DMS153 treated with DMSO at 0.1 percent for 48 hours (cell line): ENCODE measurements around the gene OR2S2.
"Not testable (repeated sequence)": the region's sequence is repeated elsewhere in the genome, so short reads cannot be mapped to it uniquely, and the experiment has no call there.

ENCODE experiments used
- DNase-seq: peaks from one replicate; lab custom pipeline; 2025; ENCODE audit not compliant: unreplicated experiment; lab: John Stamatoyannopoulos, UW

OR2S2 gene, protein sequence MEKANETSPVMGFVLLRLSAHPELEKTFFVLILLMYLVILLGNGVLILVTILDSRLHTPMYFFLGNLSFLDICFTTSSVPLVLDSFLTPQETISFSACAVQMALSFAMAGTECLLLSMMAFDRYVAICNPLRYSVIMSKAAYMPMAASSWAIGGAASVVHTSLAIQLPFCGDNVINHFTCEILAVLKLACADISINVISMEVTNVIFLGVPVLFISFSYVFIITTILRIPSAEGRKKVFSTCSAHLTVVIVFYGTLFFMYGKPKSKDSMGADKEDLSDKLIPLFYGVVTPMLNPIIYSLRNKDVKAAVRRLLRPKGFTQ

DNA sequence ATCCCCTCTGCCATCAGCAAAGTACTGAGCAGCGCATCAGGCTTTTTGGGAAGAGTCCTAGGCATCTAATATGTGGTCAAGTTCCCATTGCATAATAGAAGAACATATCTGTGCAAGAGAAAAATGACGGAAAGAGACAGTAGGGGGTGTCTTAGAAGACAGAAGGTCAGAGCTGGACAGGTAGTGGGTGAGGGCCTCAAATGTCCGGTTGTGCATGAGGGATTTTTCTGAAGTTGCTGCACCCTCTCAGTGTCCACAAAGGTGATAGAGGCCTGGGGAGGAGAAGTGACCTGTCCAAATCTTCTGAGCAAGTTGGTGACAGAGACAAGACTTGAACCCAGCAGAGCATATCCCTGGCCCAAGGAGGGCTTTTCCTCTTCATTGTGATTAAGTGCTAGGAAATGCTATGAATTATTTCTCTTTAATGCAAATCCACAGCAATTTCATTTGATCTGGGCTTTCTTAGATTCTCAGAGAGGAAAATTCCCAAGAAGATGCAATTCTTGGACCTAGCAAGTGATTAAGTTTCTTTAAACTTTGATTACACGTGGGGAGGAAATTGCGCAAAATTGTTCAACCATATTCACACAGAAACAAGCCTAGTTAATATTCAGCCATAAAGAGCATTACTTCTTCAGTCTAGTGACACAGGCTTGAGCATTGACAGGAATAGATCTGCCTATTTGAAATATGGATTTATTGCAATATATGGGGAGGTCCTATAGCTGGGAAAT lies at the start of gene OR2S2:
OR2S2 (minus strand) TSS at position 51 of the 734 bp plus-strand sequence. CDS start 56 bp downstream, outside the sequence.
- DNase-seq = no peak

DNA sequence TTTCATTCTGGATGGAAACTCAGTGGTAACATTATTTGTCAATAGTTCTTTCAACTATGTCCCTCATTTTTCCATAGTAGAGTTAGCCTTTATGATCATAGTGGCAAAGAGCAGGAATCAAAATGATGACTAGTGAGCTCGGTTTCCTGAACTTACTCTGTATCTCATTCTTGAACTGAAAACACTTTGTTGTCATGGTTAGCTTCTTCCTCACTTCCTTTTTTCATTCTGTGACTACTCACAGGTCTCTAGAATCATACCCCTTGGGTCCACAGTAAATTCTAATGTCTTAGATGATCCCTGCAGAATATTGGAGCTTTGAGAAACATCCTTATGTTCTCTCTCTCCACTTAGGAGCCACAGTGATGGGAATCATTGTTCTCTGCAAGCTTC lies 49.4 kb upstream of the OR2S2 start:
- no peak for DNase-seq

DNA sequence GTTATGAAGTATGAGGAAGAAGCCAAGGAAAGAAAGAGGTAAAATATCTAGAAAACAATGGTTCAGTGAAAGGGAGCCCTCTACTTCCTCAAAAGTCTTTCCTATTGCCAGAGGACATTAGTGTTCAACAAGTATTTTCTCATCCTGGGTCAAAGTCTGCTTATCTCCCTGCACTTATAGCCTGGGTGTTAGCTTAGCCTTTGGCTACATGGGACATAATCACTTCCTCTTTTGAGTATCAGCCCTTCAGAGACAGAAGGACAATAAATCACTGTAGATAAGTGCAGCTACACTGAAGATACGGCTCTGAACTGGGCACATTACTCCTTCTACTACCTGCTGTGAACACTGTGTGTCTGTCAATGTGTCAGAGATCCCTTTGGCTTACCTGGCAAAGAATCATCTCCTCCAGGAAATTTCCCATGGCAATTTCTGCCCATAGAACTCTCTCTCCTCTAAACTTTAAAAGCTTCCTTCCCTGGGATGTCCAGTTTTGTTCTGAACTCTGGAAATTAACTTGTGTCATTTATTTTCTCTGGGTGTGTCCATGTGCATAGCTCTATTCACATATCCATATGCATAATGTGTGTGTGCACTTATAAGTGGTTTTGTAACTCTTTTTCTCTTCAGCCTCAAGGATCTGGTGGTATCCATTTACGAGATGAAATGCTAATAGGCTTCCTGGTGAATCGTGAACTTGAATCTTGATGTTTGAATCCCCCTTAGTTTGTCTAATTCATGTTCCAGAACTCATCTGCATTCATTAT lies 48.8 kb upstream of the OR2S2 start:
- no peak for DNase-seq

DNA sequence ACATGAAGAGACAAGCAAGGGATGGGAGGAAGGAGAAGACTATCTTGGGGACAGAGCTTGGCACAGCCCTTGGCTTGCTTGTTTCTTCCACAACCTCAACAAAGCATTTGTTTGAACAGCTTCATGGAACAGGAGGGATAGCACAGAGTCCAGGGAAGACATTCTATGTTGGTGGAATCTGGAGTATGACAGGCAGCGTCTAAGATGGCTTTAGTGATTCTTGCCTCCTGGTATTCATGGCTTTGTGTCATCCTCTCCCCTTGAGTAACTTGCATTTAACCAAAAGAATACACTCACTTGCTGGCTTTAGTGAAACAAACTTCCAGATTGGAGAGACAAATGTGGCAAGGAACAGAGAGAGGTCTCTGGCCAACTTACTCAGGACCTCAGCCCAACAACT lies 47.9 kb upstream of the OR2S2 start:
- DNase-seq = no peak

DNA sequence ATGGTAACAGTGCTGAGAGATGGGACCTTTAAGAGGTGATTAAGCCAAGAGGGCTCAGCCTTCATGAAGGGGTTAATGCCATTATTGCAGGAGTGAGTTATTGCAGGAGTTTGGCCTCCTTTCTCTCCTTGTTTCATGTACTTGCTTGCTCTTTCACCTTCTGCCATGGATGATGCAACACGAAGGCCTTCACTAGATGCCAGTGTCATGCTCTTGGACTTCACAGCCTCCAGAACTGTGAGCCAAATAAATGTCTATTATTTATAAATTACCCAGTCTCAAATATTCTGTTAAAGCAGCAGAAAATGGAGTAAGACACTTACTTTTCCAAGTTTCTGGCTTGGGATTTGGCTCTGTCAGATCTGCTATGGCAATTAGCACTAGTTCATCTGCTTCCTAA lies 40.4 kb upstream of the OR2S2 start:
- DNase-seq = no peak

DNA sequence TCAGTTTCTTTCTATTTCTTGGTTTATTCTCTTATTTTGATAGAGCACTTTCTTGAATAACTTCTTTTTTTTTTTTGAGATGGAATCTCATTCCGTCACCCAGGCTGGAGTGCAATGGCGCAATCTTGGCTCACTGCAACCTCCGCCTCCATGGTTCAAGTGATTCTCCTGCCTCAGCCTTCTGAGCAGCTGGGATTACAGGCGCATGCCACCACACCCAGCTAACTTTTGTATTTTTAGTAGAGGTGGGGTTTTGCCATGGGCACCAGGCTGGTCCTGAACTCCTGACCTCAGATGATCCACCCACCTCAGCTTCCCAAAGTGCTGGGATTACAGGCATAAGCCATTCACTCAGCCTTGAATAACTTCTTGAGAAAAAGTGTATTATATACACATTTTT lies 39.1 kb upstream of the OR2S2 start:
- not testable (repeated sequence) for DNase-seq

DNA sequence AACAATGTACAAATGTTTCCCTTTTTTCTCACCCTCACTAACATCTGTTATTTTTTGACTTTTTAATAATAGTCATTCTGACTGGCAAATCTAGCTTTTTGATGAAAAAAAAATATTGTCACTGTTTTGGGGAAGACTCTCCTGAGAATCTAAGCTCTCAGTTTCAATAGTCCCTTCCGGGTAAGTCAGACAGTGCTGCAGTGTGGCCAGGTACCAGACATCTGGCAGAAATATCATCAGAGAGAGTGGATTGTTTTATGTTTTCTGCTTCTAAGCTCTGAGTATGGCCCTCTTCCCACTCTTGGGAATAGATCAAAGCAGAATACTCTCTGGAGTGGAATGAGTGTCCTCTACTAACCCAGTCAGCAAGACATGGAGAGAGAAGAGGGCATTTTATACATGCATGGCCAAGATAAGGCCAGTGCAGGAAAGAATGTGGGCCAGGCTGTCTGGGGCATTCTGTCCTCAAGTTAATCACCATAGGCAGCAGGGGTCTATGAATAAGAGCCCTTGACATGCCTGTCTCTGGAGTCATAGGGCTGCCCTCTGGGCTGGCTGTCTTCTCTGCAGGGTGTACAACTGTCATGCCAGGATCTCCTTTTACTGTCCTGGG lies 38.5 kb upstream of the OR2S2 start:
- no peak for DNase-seq

DNA sequence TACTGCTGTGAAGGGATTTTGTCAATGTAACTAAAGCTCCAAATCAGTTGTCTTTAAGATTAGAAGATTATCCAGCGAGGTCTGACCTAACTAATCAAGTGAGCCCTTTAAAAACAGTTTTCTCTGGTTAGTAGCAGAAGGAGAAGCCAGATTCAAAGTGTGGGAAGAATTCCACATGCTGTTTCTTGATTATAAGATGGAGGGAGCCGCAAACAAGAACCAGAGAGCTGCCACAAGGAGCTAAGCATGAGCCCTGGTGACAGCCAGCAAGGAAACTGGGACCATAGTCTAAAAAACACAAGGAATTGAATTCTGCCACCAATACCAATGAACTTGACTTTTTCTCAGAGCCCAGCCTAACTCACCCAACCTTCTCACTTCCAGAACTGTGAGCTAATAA lies 37.0 kb upstream of the OR2S2 start:
- no peak for DNase-seq

DNA sequence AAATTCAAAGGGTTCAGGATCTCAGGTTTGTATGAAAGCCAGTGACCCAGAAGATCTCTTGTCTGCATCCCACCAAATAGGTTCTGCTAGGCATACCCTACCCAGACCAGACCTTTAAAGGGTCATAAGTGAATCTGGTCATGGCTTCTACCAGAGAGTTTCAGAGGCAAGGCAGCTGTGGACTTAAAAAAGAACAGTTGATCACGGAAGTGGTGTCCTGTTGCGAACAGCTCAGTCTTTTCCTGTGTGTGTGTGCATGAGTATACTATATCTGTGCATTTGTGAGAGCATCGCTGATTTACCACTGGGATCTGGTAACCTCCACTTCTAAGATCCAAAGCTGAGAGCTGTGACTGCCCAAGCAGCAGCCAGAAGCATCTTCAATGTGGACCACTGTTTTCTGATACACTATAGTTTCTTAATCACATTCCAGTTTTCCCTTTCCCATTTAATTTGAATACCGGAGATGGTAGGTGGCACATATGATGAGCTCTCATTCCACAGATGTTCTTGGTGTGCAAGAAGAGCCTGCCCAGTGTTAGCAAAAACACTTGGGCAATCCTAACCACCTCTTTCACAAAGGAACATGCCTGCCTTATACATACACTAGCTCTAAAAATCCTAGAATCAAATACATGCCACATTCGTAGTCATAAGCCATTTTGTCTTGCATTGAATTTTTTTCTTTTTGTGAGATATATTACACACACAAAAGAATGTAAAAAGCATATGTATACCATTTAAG lies 36.2 kb upstream of the OR2S2 start:
- DNase-seq = no peak

DNA sequence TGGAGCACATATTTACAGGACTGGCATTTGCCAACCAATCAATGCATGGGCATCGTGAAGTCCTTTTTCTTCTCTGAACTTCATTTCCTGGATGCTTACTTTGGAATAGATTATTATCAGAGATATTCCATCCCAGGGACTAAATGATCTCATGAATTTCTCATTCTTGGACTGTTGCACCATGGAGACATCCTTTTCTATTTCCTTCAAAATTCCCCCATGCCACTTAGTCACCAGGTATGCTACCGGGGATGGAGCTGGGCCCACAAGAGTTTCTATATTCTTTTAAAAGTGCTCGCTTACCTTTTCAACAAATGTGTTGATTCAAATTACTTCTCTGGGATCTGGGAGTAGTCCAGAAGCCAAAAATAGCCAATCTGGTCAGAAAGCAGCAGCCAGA lies 35.2 kb upstream of the OR2S2 start:
- not testable (repeated sequence) for DNase-seq

DNA sequence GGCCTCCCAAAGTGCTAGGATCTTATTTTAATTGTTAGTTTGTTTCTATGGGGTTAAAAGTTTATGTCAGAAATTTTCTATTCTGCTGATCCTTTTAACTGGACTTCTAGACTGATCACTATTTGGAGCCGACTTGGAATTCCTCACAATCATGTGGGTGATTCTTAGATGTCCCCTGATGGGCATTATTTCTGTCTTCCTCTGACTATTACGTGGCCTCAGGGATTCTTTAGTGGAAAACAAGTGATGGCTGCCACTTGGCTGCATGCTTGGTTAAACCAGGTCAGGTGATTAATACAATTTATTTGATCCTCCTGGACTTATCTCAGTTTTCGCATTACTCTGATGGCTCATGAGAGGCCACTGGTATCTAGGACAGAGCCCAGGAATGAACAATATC lies 32.2 kb upstream of the OR2S2 start:
- no peak for DNase-seq

DNA sequence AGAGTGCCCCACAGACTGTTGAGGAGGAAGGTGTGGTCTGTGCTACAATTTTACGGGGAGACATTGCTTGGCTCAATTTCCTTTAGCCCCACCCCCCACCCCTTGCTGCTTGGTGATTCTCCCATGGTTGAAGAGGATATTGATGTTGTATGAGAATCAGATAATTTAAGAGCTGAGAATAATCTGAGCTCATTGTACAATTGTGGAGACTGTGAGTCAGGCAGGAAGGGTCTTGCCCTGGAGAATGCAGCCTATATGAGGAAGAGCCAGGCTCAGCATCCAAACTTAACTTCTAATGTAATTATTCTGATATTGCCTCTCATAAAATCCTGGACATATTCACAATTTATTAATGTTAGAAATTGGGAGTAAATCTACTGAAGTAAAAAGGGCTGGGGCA lies 26.1 kb upstream of the OR2S2 start:
- no peak for DNase-seq

DNA sequence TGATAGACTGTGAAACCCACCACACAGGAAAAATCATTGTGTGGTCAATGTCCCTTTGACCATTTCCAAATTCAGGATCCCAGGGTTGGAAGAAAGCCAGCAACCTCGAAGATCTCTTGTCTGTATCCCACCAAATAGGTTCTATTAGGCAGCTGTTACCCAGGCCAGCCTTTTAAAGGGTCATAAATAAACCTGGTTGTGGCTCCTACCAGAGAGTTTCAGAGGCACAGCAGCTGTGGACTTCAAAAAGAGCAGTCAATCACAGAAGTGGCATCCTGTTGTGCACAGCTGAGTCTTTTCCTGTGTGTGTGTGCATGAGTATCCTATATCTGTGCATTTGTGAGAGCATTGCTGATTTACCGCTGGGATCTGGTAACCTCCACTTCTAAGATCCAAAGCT lies 23.7 kb upstream of the OR2S2 start:
- no peak for DNase-seq

DNA sequence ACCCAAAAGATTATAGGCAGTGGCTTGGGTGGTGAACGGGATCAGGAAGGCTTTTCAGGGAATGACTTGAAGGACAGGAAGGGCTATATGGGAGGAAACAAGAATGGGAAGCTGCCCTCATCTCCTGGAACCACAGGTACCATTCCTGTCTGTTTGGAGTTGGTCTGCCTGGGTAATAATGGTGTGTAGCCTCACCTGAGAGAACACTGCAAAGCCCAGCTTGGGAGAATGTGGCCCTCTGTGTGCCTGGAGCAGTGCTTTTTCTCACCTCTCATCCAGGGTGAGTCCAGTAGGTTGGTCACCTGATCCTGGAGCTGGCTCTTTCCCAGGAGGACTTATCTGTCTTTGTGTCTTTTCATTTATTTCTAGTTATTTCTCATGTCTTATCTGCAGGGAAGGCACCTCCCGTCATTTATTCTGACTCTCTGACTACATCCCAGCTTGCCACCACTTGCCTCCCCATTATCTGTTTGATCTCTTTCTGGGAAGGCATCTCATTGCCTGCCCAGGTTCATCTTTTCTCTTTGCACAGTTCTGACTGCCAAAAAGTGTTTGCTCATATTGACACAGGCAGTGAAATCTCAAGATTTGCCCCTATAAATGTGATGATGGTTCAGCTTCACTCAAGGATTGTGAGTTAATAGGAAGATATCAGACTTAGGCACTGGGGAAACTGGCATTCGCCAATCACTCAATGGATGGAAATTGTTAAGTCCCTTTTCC lies 22.5 kb upstream of the OR2S2 start:
- no peak for DNase-seq

DNA sequence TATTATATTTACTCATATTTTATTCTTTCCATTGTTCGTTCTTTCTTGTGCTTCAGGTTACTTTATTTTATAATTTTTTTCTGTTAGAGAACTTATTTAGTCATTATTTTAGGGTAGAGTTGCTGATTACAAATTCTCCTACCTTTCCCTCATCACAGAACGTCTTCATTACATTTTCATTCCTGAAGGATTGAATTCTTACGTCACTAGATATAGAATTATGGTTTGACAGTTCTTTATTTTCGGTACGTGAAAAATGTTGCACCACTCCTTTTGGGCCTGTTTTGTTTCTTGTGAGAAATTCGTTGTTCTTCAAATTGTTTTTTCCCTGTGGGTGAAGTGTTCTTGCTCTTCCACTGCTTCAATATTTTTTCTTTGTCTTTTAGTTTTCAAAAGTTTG lies 20.8 kb upstream of the OR2S2 start:
- DNase-seq = no peak

DNA sequence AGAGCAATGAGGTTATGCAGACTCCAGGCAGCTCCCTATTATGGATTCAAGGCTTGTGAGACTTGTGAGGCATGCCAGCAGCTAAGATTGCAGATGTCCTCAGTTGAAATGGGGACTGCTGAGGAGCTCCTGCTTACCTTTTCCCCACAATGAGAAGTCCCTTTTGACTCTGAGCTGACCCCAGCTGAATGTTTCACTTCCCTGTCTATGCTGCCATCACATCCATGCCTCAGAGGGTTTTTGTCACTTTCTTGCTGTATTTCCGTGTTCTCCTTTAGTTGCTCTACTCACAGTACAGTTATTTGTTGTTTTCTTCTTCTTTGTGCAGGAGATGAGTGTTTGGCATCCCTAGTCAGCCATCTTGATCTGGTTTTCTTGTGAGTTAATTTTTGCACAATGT lies 18.8 kb upstream of the OR2S2 start:
- no peak for DNase-seq

DNA sequence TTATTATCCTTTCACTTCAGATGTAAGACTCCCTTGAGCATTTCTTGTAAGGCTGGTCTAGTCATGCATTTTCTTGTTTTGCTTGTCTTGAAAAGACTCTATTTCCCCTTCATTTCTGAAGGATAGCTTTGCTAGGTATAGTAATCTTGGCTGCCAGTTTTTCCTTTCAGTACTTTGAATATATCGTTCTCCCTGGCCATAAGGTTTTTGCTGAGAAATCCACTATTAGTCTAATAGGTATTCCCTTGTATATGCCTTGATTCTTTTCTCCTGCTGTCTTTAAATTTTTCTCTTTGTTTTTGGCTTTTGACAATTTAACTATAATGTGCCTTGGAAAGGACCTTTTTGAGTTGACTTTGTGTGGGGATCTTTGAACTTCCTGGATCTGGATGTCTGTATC lies 16.8 kb upstream of the OR2S2 start:
- no peak for DNase-seq

DNA sequence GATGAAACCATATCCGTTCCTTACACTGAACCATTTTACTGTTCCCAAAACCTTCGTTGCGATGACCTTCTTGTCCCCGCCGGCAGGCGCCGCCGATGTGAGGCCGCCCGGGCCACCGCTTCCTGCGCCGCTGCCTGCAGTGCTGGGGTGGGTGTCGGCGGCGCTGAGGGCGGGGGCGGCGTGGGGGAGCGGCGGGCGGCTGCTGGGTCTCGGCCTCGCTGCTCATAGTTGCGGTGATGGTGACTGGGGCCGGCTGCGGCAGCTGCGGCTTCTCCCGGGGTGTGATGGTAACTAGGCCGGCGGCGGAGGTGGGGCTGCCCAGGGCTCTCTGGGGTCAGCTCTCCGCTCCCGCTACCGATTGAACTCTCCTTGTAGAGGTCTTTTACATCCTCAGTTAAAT lies 14.1 kb upstream of the OR2S2 start:
- DNase-seq = no peak

DNA sequence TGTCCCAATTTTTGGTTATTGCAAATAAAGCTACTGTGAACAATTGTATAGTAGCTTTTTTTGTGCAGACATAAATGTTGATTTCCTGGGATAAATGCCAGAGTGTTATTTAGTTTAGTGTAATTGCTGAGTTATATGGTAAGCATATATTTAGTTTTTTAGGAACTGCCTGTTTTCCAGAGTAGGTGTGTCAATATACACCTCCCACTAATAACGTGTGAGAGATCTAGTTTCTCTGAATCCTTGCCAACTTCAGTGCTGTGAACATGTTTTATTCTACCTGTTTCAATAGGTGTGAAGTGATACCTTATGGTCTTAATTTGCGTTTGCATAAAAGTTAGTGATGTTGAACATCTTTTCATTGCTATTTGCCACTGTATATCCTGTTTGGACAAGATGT lies 9.1 kb upstream of the OR2S2 start:
- no peak for DNase-seq

DNA sequence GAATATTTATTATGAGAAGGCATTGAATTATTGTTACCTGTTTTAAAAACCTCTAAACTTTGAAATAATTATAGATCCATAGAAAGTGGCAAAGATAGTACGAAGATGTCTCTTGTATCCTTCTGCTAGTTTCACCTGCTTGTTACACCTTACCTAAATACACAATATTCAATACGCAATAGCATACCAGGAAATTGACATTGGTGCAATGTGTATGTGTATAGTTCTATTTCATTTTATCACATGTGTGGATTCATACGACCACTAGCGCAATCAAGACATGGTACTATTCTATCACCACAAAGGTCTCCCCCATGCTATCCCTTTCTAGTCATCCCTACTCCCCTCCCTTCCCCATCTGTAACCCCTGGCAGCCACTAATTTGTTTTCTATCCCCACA lies 8.5 kb upstream of the OR2S2 start:
- no peak for DNase-seq
